PC-3 (cell line): ENCODE data around the gene SCO2. TPM values are rescaled to one million over a fixed set of nuclear protein-coding genes. Genes with fewer than 3 reads are reported as not detected.

Experiments used
- ATAC-seq: fragments of 200-7000 bp; cut with Tn5 transposase; 2 replicates; pipeline ENCODE4 v1.9.1; 2020; ENCODE audit warnings: mild to moderate bottlenecking, moderate library complexity
- BruUV-seq: library from RNA; stranded (reverse); fragments of 400-500 nt; replicated peaks from 2 replicates; lab custom pipeline; 2021; lab: Mats Ljungman, UMichigan
- CTCF ChIA-PET: fragments of 300-600 bp; sonication (Branson Sonifier 250); formaldehyde crosslinking; loops from one replicate; lab custom pipeline; 2022; ENCODE audit warnings: antibody characterized with exemption; lab: Charles Lee
- POLR2A ChIA-PET: fragments of 300-600 bp; sonication (Branson Sonifier 250); formaldehyde crosslinking; loops from one replicate; lab custom pipeline; 2022; ENCODE audit warnings: antibody characterized with exemption; ENCODE audit not compliant: unreplicated experiment; lab: Charles Lee
- DNase-seq: peaks from one replicate; pipeline ENCODE4 v3.0.0-alpha.2; 2015
- H2AFZ ChIP-seq: fragments of 300-600 bp; sonication (generic); 2 replicates; pipeline ENCODE4 v1.6.0; 2016; ENCODE audit warnings: antibody characterized with exemption, low read length
- H3F3A ChIP-seq: fragments of 300-600 bp; sonication (generic); one replicate; pipeline ENCODE4 v1.6.0; 2017; ENCODE audit warnings: antibody characterized with exemption, low read length, control low read depth, mild to moderate bottlenecking; ENCODE audit not compliant: unreplicated experiment
- H3K27ac ChIP-seq: fragments of 300-600 bp; sonication (generic); 2 replicates; pipeline ENCODE4 v1.5.1; 2016; ENCODE audit warnings: mild to moderate bottlenecking, low read length
- H3K27me3 ChIP-seq: fragments of 300-600 bp; sonication (generic); 2 replicates; pipeline ENCODE4 v1.6.1; 2016; ENCODE audit warnings: low read length, mixed read lengths
- H3K36me3 ChIP-seq: fragments of 300-600 bp; sonication (generic); 2 replicates; pipeline ENCODE4 v1.6.1; 2016; ENCODE audit warnings: low read depth, mixed run types, low read length, mixed read lengths
- H3K4me1 ChIP-seq: fragments of 300-600 bp; sonication (generic); 2 replicates; pipeline ENCODE4 v1.5.1; 2016; ENCODE audit warnings: low read length; ENCODE audit not compliant: insufficient read depth
- H3K4me2 ChIP-seq: fragments of 300-600 bp; sonication (generic); 2 replicates; pipeline ENCODE4 v1.6.0; 2016; ENCODE audit warnings: low read length
- H3K4me3 ChIP-seq: fragments of 300-600 bp; sonication (generic); 2 replicates; pipeline ENCODE4 v1.5.1; 2016; ENCODE audit warnings: mild to moderate bottlenecking, low read length, mixed read lengths
- H3K79me2 ChIP-seq: fragments of 300-600 bp; sonication (generic); 2 replicates; pipeline ENCODE4 v1.6.1; 2017; ENCODE audit warnings: low read length, mixed read lengths
- H3K9ac ChIP-seq: fragments of 300-600 bp; sonication (generic); 2 replicates; pipeline ENCODE4 v1.6.0; 2016; ENCODE audit warnings: mild to moderate bottlenecking, low read length
- H3K9me2 ChIP-seq: fragments of 300-600 bp; sonication (generic); replicated peaks from 2 replicates; pipeline ENCODE4 v1.6.1; 2016; ENCODE audit warnings: mixed run types, low read length, mixed read lengths
- H3K9me3 ChIP-seq: fragments of 300-600 bp; sonication (generic); 2 replicates; pipeline ENCODE4 v1.6.1; 2016; ENCODE audit warnings: low read length, mixed read lengths
- H4K20me1 ChIP-seq: fragments of 300-600 bp; sonication (generic); 2 replicates; pipeline ENCODE4 v1.6.1; 2016; ENCODE audit warnings: low read length, mixed read lengths
- EZH2 ChIP-seq: fragments of 300-600 bp; sonication (generic); IDR thresholded peaks from one replicate; pipeline ENCODE4 v1.6.1; 2017; ENCODE audit warnings: antibody characterized with exemption, mild to moderate bottlenecking, low read length; ENCODE audit not compliant: unreplicated experiment
- EZH2phosphoT487 ChIP-seq: fragments of 300-600 bp; sonication (generic); IDR thresholded peaks from 2 replicates; pipeline ENCODE4 v1.6.1; 2018; ENCODE audit warnings: mild to moderate bottlenecking, antibody characterized with exemption, low read length, borderline replicate concordance
- intact Hi-C: fragments of 100-400 bp; cut with micrococcal nuclease; formaldehyde crosslinking; loops from 2 replicates; pipeline ENCODE4 v1.9.0; 2023
- total RNA-seq: library from RNA; depleted of rRNA; stranded (reverse); fragments of >200 nt; gene quantifications from 2 replicates; pipeline ENCODE4 v1.2.3, GENCODE V29; 2014
- TF ChIP-seq, protein P1 (sequence below): fragments of 300-600 bp; sonication (generic); conservative IDR thresholded peaks from 2 replicates; pipeline ENCODE4 v1.5.1; 2017; ENCODE audit warnings: antibody characterized with exemption, low read depth, mild to moderate bottlenecking, low read length

Gene SCO2
- total RNA-seq, 1 experiment from 2014 or later, result 5.8 TPM

DNA sequence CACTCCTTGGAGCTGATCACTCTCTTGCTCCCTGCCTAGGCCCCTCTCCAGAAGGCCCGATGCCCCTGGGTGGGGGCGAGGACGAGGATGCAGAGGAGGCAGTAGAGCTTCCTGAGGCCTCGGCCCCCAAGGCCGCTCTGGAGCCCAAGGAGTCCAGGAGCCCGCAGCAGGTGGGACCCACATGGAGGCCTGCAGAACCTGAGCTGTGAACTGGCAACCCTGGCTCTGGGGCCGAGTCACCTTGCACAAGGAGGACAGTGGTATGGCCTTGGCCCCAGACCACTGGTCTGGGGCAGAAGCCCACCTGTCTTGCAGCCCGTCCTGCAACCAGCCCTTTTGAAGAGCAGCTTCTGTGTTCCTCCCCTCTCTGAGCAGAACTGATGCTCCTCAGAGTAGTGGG, 6.2 kb downstream of the SCO2 start:
- peaks cover 23% of the 10 kb centered on the region for H3K79me2 ChIP-seq
- no peak overlapping the region for H3K4me3 ChIP-seq
- H3K9me2 ChIP-seq, result no peaks in the 10 kb centered on the region
- no peaks in the 10 kb centered on the region; the same call in 1 of the 2 replicates for H4K20me1 ChIP-seq
- DNase-seq (no peak), ATAC-seq (no peak)
- H3K9me3 ChIP-seq, result no peaks in the 10 kb centered on the region
- H3K27ac ChIP-seq, result no peak overlapping the region
- H3F3A ChIP-seq, result no peaks in the 10 kb centered on the region
- ChIA-PET POLR2A (no interaction called here), CTCF (no interaction called here)
- TF ChIP-seq EZH2phosphoT487 (no peak), EZH2 (no peak)
- TF ChIP-seq, protein P1, sequence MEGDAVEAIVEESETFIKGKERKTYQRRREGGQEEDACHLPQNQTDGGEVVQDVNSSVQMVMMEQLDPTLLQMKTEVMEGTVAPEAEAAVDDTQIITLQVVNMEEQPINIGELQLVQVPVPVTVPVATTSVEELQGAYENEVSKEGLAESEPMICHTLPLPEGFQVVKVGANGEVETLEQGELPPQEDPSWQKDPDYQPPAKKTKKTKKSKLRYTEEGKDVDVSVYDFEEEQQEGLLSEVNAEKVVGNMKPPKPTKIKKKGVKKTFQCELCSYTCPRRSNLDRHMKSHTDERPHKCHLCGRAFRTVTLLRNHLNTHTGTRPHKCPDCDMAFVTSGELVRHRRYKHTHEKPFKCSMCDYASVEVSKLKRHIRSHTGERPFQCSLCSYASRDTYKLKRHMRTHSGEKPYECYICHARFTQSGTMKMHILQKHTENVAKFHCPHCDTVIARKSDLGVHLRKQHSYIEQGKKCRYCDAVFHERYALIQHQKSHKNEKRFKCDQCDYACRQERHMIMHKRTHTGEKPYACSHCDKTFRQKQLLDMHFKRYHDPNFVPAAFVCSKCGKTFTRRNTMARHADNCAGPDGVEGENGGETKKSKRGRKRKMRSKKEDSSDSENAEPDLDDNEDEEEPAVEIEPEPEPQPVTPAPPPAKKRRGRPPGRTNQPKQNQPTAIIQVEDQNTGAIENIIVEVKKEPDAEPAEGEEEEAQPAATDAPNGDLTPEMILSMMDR, result no peak
- no peaks in the 10 kb centered on the region for H3K27me3 ChIP-seq
- H3K9ac ChIP-seq, result no peak overlapping the region
- BruUV-seq, result no TSS peak
- intact Hi-C loops, result no loop called here
- no peak overlapping the region for H3K4me2 ChIP-seq
- H2AFZ ChIP-seq, result no peak overlapping the region
- H3K4me1 ChIP-seq, result peaks cover 6% of the 10 kb centered on the region; the same call in 1 of the 2 replicates
- no peaks in the 10 kb centered on the region; the same call in 1 of the 2 replicates for H3K36me3 ChIP-seq

DNA sequence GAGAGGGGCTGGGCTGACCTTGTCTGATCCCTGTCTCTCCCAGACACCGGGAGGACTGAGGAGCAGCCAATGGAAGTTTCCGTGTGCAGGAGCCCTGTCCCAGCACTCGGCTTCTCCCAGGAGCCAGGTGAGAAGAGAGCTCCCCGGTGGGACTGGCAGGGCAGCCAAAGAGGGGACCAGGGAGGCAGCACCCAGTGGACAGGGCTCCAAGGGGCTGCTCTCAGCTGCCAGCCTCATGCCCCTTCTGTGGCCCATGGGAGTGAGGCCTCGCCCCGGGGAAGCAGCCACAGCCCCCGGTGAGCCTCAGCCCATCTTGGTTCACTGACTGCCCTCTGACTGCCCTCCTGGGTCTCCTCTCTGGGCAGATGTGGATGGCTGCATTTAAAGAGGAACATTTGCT, 6.8 kb downstream of the SCO2 start:
- H3F3A ChIP-seq, result no peaks in the 10 kb centered on the region
- H4K20me1 ChIP-seq, result no peaks in the 10 kb centered on the region; the same call in 1 of the 2 replicates
- ChIA-PET POLR2A (no interaction called here), CTCF (no interaction called here)
- no peak overlapping the region for H3K4me2 ChIP-seq
- peaks cover 23% of the 10 kb centered on the region for H3K79me2 ChIP-seq
- ATAC-seq, result no peak
- no peaks in the 10 kb centered on the region; the same call in 1 of the 2 replicates for H3K36me3 ChIP-seq
- no peak overlapping the region for H2AFZ ChIP-seq
- no peak for TF ChIP-seq EZH2phosphoT487
- TF ChIP-seq, protein P1, result no peak
- no peak for TF ChIP-seq EZH2
- intact Hi-C loops, result no loop called here
- DNase-seq, result no peak
- H3K9ac ChIP-seq, result no peak overlapping the region
- H3K27me3 ChIP-seq, result no peaks in the 10 kb centered on the region
- no TSS peak for BruUV-seq
- peaks cover under 1% of the 10 kb centered on the region; the same call in 1 of the 2 replicates for H3K4me1 ChIP-seq
- H3K27ac ChIP-seq, result no peak overlapping the region
- no peak overlapping the region for H3K4me3 ChIP-seq
- no peaks in the 10 kb centered on the region for H3K9me2 ChIP-seq
- no peaks in the 10 kb centered on the region for H3K9me3 ChIP-seq

DNA sequence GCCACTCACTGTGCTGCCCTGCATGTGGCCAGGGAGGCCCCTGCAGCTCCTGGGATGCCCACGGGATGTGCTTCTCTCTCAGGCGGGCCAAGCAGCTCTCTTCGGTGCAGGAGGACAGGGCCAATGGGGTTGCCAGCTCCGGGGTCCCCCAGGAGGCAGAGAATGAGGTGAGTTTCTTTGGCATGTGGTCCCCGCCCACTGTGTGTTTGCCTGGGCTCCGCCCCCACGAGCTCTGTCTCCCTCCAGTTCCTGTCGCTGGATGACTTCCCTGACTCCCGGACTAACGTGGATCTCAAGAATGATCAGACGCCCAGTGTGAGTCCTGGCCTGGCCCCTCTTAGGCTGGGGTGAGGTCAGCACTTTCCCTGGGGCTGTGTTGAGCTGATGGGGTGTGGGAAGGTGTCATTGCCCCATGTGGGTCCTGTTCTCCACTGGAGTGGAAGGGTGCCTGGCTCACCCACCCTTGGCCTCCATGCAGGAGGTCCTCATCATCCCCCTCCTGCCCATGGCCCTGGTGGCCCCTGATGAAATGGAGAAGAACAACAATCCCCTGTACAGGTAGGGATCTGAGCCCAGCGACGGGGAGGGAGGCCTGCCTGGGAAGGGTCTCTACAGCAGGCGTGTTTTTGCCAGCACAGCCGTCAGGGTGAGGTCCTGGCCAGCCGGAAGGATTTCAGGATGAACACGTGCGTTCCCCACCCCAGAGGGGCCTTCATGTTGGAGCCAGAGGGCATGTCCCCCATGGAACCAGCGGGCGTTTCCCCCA, 7.7 kb downstream of the SCO2 start:
- Histone ChIP-seq H3K9me2 (no peaks in the 10 kb centered on the region), H3K9me3 (no peaks in the 10 kb centered on the region), H3K27ac (no peak overlapping the region), H4K20me1 (no peaks in the 10 kb centered on the region), H3K4me2 (no peak overlapping the region), H2AFZ (no peak overlapping the region), H3K9ac (no peak overlapping the region), H3K4me1 (no peaks in the 10 kb centered on the region), H3K79me2 (peaks cover 27% of the 10 kb centered on the region), H3K4me3 (no peak overlapping the region), H3F3A (no peaks in the 10 kb centered on the region), H3K27me3 (no peaks in the 10 kb centered on the region), H3K36me3 (no peaks in the 10 kb centered on the region; the same call in 1 of the 2 replicates)
- DNase-seq (no peak), ATAC-seq (no peak)
- no TSS peak for BruUV-seq
- intact Hi-C loops, result no loop called here
- TF ChIP-seq EZH2 (no peak), EZH2phosphoT487 (no peak)
- TF ChIP-seq, protein P1, result no peak
- ChIA-PET CTCF (no interaction called here), POLR2A (no interaction called here)
